Thyroid gland (tissue), 4 donors: Measurements from ENCODE around the gene DDB1. TPM values are rescaled to one million over a fixed set of nuclear protein-coding genes. Genes with fewer than 3 reads are reported as not detected.

Source experiments
- DNase-seq, 2 donors: peaks; one replicate each; pipeline ENCODE4 v3.0.0-alpha.2; 2019
- H3K27ac ChIP-seq, 3 donors: fragments of 200-600 bp; sonication (generic); 1 replicate in 2 of 3; 2 replicates in 1 of 3; pipeline ENCODE4 v1.5.1; 2016 to 2019; ENCODE audit warnings: mild to moderate bottlenecking in 1 of 3, moderate library complexity in 1 of 3
- H3K27me3 ChIP-seq: fragments of 200-600 bp; sonication (generic); one replicate; pipeline ENCODE4 v1.5.1; 2019
- H3K36me3 ChIP-seq, 2 donors: fragments of 200-600 bp; sonication (generic); one replicate each; pipeline ENCODE4 v1.5.1; 2016 to 2019
- H3K4me1 ChIP-seq, 2 donors: fragments of 200-600 bp; sonication (generic); one replicate each; pipeline ENCODE4 v1.5.1; 2017 to 2019
- H3K4me3 ChIP-seq, 3 donors: fragments of 200-600 bp; sonication (generic); replicated peaks in 1 of 3; 1 replicate in 2 of 3; 2 replicates in 1 of 3; pipeline ENCODE4 v1.5.1; 2016; ENCODE audit warnings: mild to moderate bottlenecking in 1 of 3
- H3K9me3 ChIP-seq: fragments of 200-600 bp; sonication (generic); one replicate; pipeline ENCODE4 v1.5.1; 2017
- POLR2A ChIP-seq, 2 donors: fragments of 450-650 bp; IDR thresholded peaks; one replicate each; pipeline ENCODE4 v1.6.1; 2017; ENCODE audit warnings: antibody characterized with exemption in 2 of 2, mild to moderate bottlenecking in 2 of 2, moderate library complexity in 1 of 2
- WGBS, 2 donors: methylation state at CpG; one replicate each; pipeline ENCODE4 v1.1.5; 2017; 5-methylcytosine and 5-hydroxymethylcytosine counted together
- intact Hi-C: fragments of 100-400 bp; cut with DNase I; formaldehyde crosslinking; loops from one replicate; pipeline ENCODE4 v1.15.1; 2023
- total RNA-seq, 4 donors: library from RNA; depleted of rRNA; stranded (reverse); fragments of >200 nt; gene quantifications; one replicate each; pipeline ENCODE4 v1.2.3, GENCODE V29; 2016
- TF ChIP-seq, protein P1 (sequence below), 6 experiments: fragments of 200-600 bp in 3 of 6; fragments of 450-650 bp in 3 of 6; sonication (generic) in 3 of 6; IDR thresholded peaks; one replicate each; pipeline ENCODE4 v1.5.1; 2016 to 2019; ENCODE audit warnings: antibody characterized with exemption in 6 of 6, mild to moderate bottlenecking in 2 of 6, inconsistent platforms in 1 of 6, moderate library complexity in 1 of 6

The DDB1 gene
- total RNA-seq, 4 donors from 2014 or later: 132 to 211 (median 182) TPM

DNA sequence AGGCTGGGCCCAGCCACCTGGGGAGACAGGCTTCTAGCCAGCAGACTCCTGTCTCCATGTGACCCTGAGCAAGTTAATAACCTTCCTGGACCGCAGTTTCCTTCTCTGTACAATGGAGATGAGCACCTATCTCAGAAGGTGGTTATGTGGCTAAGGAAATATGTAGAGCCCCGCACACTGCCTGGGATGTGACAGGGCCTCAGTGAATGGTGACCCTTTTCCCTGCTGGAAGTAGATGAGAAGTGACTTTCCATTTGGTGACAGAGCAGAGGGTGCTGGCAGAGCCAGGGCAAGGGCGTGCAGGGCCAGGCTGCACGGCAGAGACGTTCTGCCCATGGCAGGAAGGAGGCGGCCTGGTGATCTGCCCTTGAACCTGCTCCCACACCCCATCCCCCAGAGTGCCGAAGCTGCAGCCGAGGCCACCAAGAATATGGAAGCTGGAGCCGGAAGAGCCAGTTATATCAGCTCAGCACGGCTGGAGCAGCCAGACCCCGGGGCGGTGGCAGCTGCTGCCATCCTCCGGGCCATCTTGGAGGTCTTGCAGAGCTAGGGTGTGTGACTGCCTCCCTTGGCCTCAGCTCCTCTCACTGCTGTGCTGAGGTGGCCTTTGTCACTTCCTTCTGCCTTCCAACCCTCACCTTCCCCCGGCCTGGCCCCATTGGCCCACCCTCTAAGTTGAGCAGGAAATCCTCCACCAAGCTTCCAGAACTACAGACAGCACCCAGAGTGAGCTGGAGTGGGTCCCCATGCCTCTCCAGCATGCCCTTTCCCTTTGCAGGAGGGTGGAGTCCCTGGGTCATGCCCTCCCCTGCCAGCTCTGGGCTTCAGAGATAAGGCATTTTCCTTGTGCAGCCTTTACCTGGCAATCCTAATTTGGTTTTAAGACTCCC, 13.3 kb upstream of the DDB1 start:
- no peak overlapping the region for H3K4me3 ChIP-seq
- DNase-seq: no peak
- intact Hi-C loops: no loop called here
- H3K27me3 ChIP-seq: no peaks in the 10 kb centered on the region
- TF ChIP-seq POLR2A (IDR thresholded peaks at IDR 0.05): no peak
- TF ChIP-seq, protein P1, sequence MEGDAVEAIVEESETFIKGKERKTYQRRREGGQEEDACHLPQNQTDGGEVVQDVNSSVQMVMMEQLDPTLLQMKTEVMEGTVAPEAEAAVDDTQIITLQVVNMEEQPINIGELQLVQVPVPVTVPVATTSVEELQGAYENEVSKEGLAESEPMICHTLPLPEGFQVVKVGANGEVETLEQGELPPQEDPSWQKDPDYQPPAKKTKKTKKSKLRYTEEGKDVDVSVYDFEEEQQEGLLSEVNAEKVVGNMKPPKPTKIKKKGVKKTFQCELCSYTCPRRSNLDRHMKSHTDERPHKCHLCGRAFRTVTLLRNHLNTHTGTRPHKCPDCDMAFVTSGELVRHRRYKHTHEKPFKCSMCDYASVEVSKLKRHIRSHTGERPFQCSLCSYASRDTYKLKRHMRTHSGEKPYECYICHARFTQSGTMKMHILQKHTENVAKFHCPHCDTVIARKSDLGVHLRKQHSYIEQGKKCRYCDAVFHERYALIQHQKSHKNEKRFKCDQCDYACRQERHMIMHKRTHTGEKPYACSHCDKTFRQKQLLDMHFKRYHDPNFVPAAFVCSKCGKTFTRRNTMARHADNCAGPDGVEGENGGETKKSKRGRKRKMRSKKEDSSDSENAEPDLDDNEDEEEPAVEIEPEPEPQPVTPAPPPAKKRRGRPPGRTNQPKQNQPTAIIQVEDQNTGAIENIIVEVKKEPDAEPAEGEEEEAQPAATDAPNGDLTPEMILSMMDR (IDR thresholded peaks at IDR 0.05): no peak
- H3K36me3 ChIP-seq: peaks cover 19 to 21% of the 10 kb centered on the region in 2 donors
- no peak overlapping the region for H3K27ac ChIP-seq
- no peaks in the 10 kb centered on the region for H3K9me3 ChIP-seq
- H3K4me1 ChIP-seq: no peaks in the 10 kb centered on the region
- 83% methylated on average over 9 to 14 of the region's 14 CpGs for WGBS, 2 donors

DNA sequence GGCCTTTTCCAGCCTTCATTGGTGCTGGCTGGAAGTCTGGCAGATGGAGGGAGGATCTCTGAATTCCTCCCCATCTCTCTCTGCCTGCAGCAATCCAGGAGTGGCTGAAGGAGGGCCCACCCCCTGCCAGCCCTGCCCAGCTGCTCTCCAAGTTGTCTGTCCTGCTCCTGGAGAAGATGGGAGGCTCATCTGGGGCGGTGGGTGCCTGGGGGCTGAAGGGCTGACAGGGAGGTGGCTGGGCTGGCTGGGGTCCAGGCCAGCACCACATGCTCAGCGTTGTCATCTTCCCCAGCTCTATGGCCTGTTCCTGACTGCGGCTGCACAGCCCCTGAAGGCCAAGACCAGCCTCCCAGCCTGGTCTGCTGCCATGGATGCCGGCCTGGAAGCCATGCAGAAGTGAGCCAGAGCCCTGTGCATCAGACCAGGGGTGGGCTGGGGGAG, 12.3 kb upstream of the DDB1 start:
- peaks cover 13 to 18% of the 10 kb centered on the region in 2 donors for H3K36me3 ChIP-seq
- H3K27me3 ChIP-seq: no peaks in the 10 kb centered on the region
- intact Hi-C loops: no loop called here
- DNase-seq: no peak
- no peak overlapping the region for H3K27ac ChIP-seq
- TF ChIP-seq, protein P1 (IDR thresholded peaks at IDR 0.05): no peak
- TF ChIP-seq POLR2A (IDR thresholded peaks at IDR 0.05): no peak
- no peaks in the 10 kb centered on the region for H3K9me3 ChIP-seq
- 61% methylated on average over 4 of the region's 4 CpGs; no CpG with 5 or more reads in 1 of the 2 donors for WGBS, 2 donors
- no peaks in the 10 kb centered on the region for H3K4me1 ChIP-seq
- H3K4me3 ChIP-seq: no peak overlapping the region

DNA sequence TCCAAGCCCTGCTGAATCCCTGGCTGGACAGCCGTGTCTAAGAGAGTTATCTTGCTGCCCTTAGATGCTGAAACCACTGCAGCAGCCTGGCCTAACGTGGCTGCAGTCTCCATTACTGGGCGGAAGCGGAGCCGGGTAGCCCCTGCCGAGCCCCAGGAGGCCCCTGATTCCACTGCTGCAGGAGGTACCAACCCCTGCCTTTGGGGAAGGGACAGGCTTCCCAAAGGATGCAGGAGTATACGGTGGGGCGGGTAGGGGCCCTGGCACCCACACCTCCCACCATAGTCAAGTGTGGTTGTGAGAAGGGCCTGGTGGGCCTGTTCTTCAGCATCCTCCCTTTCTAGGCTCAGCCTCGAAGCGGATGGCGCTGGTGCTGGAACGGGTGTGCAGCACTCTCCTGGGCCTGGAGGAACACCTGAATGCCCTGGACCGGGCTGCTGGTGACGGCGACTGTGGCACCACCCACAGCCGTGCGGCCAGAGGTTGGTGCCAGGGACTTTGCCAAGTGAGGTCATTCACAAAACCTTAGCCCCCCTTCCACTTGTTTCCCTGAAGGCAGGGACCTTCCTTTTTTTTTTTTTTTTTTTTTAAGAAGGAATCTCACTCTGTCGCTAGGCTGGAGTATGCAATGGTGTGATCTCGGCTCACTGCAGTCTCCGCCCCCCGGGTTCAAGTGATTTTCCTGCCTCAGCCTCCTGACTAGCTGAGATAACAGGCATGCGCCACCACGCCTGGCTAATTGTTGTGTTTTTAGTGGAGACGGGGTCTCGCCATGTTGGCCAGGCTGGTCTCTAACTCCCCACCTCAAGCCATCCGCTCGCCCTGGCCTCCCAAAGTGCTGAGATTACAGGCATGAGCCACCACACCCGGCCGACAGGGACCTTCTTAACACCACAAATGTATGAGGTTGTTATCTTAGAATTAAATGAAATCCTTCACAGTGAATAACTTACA, 11.2 kb upstream of the DDB1 start:
- Histone ChIP-seq H3K27ac (no peak overlapping the region), H3K36me3 (peaks cover 7 to 9% of the 10 kb centered on the region in 2 donors), H3K4me1 (no peaks in the 10 kb centered on the region), H3K27me3 (no peaks in the 10 kb centered on the region), H3K9me3 (no peaks in the 10 kb centered on the region), H3K4me3 (no peak overlapping the region)
- 97 to 98% methylated on average over 19 to 24 of the region's 29 CpGs for WGBS, 2 donors
- intact Hi-C loops: no loop called here
- TF ChIP-seq, protein P1 (IDR thresholded peaks at IDR 0.05): no peak
- no peak for TF ChIP-seq POLR2A (IDR thresholded peaks at IDR 0.05)
- DNase-seq: no peak

DNA sequence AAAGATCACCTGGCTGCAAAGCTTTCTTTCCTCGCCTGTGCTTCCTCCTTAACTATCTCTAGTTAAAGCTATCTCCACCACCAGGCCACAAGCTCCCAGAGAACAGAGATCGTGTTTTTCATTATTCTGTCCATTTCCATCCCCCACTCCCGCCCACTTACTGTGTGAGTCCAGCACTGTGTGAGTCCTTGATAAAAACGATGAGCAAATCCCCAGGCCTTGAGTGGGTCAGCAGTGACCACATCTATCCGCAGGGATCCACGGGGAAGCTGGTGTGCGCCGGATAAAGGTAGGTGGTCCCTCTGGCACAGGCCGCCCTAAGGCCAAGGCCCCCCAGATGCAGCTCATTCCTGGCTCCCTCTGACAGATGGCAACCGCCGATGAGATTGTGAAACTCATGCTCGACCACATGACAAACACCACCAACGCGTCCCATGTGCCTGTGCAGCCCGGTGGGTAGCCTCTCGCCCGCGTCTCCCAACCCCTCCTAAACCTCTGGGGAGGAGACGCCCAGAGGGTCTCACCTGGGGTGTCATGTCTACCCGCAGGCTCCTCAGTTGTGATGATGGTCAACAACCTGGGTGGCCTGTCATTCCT, 9.4 kb upstream of the DDB1 start:
- Histone ChIP-seq H3K4me1 (no peaks in the 10 kb centered on the region), H3K36me3 (peaks cover 3 to 9% of the 10 kb centered on the region in 2 donors), H3K27ac (no peak overlapping the region), H3K27me3 (no peaks in the 10 kb centered on the region), H3K4me3 (no peak overlapping the region), H3K9me3 (no peaks in the 10 kb centered on the region)
- intact Hi-C loops: no loop called here
- TF ChIP-seq, protein P1 (IDR thresholded peaks at IDR 0.05): no peak
- no peak for TF ChIP-seq POLR2A (IDR thresholded peaks at IDR 0.05)
- WGBS, 2 donors: 92 to 95% methylated on average over 18 to 19 of the region's 20 CpGs
- no peak for DNase-seq
